G401.6 (cell line): ENCODE results near the gene CRYL1.

Source experiments
- FAIRE-seq: peaks from 2 replicates; lab custom pipeline; 2012; peaks lifted over from hg19 to GRCh38; lab: Jason Lieb, UNC

The CRYL1 gene

GRCh38 chr13:20492641-20493040 lies 33.0 kb downstream of the CRYL1 start:
- FAIRE-seq, result peak; percentile 75

GRCh38 chr13:20491926-20492435 lies 33.7 kb downstream of the CRYL1 start:
- no peak for FAIRE-seq

GRCh38 chr13:20489185-20489820 lies 36.4 kb downstream of the CRYL1 start:
- FAIRE-seq, result no peak

GRCh38 chr13:20487927-20488326 lies 37.7 kb downstream of the CRYL1 start:
- FAIRE-seq, result no peak

- FAIRE-seq, result no peak
Observed at GRCh38 chr13:20482787-20483186, 42.9 kb downstream of the CRYL1 start.

GRCh38 chr13:20482275-20482761 lies 43.3 kb downstream of the CRYL1 start:
- FAIRE-seq, result no peak

GRCh38 chr13:20477394-20477793 lies 48.3 kb downstream of the CRYL1 start:
- peak; percentile 99 for FAIRE-seq

GRCh38 chr13:20475927-20476691 lies 49.5 kb downstream of the CRYL1 start:
- no peak for FAIRE-seq

- no peak for FAIRE-seq
Observed at GRCh38 chr13:20474515-20474914, 51.1 kb downstream of the CRYL1 start.

- FAIRE-seq, result no peak
Observed at GRCh38 chr13:20473888-20474287, 51.8 kb downstream of the CRYL1 start.

GRCh38 chr13:20473139-20473538 lies 52.5 kb downstream of the CRYL1 start:
- FAIRE-seq, result no peak

- FAIRE-seq, result no peak
Observed at GRCh38 chr13:20472531-20472930, 53.1 kb downstream of the CRYL1 start.

- FAIRE-seq, result no peak
Observed at GRCh38 chr13:20470136-20470535, 55.5 kb downstream of the CRYL1 start.

GRCh38 chr13:20466371-20466770 lies 59.3 kb downstream of the CRYL1 start:
- no peak for FAIRE-seq

GRCh38 chr13:20465218-20465879 lies 60.3 kb downstream of the CRYL1 start:
- no peak for FAIRE-seq

GRCh38 chr13:20462921-20463320 lies 62.7 kb downstream of the CRYL1 start:
- no peak for FAIRE-seq

- no peak for FAIRE-seq
Observed at GRCh38 chr13:20462533-20462915, 63.1 kb downstream of the CRYL1 start.

- FAIRE-seq, result no peak
Observed at GRCh38 chr13:20461860-20462532, 63.7 kb downstream of the CRYL1 start.

- no peak for FAIRE-seq
Observed at GRCh38 chr13:20461481-20461859, 64.2 kb downstream of the CRYL1 start.

GRCh38 chr13:20460761-20461160 lies 64.9 kb downstream of the CRYL1 start:
- FAIRE-seq, result no peak

- no peak for FAIRE-seq
Observed at GRCh38 chr13:20457670-20458069, 68.0 kb downstream of the CRYL1 start.

- FAIRE-seq, result no peak
Observed at GRCh38 chr13:20456737-20457136, 68.9 kb downstream of the CRYL1 start.

- no peak for FAIRE-seq
Observed at GRCh38 chr13:20451397-20451796, 74.3 kb downstream of the CRYL1 start.
